Measurements from ENCODE around the gene TNK2.

GRCh38 chr3:195895078-195895860 lies 13.1 kb downstream of the TNK2 start:
- TF ChIP-seq GATA3 (IDR thresholded peaks at IDR 0.05; ENCODE audit: low read depth, low read length), result no peak
- TF ChIP-seq GATA2 (IDR thresholded peaks at IDR 0.05; ENCODE audit: low read depth, low read length), result no peak
